Endothelial cell of umbilical vein (primary cell): ENCODE results near the gene IFT88. TPM values are rescaled to one million over a fixed set of nuclear protein-coding genes. Genes with fewer than 3 reads are reported as not detected.

Experiments used
- BruUV-seq: library from RNA; stranded (reverse); fragments of 400-500 nt; replicated peaks from 2 replicates; lab custom pipeline; 2021; lab: Mats Ljungman, UMichigan
- CTCF ChIA-PET: fragments of 300-600, 350-600 bp; sonication (Branson Sonifier 250); formaldehyde crosslinking; loops from one replicate; lab custom pipeline; 2021; ENCODE audit warnings: antibody characterized with exemption, inconsistent platforms; lab: Charles Lee
- POLR2A ChIA-PET: fragments of 300-600, 350-600 bp; sonication (Branson Sonifier 250); formaldehyde crosslinking; loops from one replicate; lab custom pipeline; 2021; ENCODE audit warnings: antibody characterized with exemption, inconsistent platforms; lab: Charles Lee
- DNase-seq: peaks from one replicate; pipeline ENCODE4 v3.0.0-alpha.2; 2011; ENCODE audit warnings: low read depth, low spot score
- FAIRE-seq: peaks from 2 replicates; lab custom pipeline; 2011; peaks lifted over from hg19 to GRCh38; lab: Jason Lieb, UNC
- H2AFZ ChIP-seq: 2 replicates; pipeline ENCODE4 v1.6.0; 2012; ENCODE audit warnings: low read depth, low read length, control low read depth, inconsistent platforms
- H3K27ac ChIP-seq: 2 replicates; pipeline ENCODE4 v1.5.1; 2011; ENCODE audit warnings: low read depth, mild to moderate bottlenecking, control low read depth, low read length, moderate library complexity; ENCODE audit not compliant: insufficient read depth
- H3K27me3 ChIP-seq, 2 experiments: 2 replicates each; pipeline versions ENCODE4 v1.6.0 to v1.6.1; 2011; ENCODE audit warnings: low read length in 2 of 2, mixed read lengths in 1 of 2; ENCODE audit not compliant: control insufficient read depth in 2 of 2, insufficient read depth in 2 of 2
- H3K36me3 ChIP-seq, 2 experiments: 2 replicates in 1 of 2; 3 replicates in 1 of 2; pipeline ENCODE4 v1.5.1; 2011; ENCODE audit warnings: low read length in 2 of 2, mild to moderate bottlenecking in 1 of 2, moderate library complexity in 1 of 2; ENCODE audit not compliant: control insufficient read depth in 2 of 2, insufficient read depth in 2 of 2; ENCODE audit errors: extremely low read depth in 1 of 2
- H3K4me1 ChIP-seq: 3 replicates; pipeline ENCODE4 v1.5.1; 2011; ENCODE audit warnings: mild to moderate bottlenecking, low read length; ENCODE audit not compliant: control insufficient read depth, insufficient read depth; ENCODE audit errors: extremely low read depth
- H3K4me2 ChIP-seq: 2 replicates; pipeline ENCODE4 v1.6.1; 2011; ENCODE audit warnings: low read length, control low read depth, mixed read lengths; ENCODE audit not compliant: insufficient read depth
- H3K4me3 ChIP-seq, 3 experiments: fragments of 200-600 bp in 1 of 3; sonication (generic), shearing (Covaris generic) in 1 of 3; replicated peaks in 1 of 3; 2 replicates each; pipeline ENCODE4 v1.5.1; 2011 to 2016; ENCODE audit warnings: control low read depth in 3 of 3, low read length in 3 of 3, mild to moderate bottlenecking in 2 of 3, inconsistent platforms in 1 of 3, low read depth in 1 of 3, moderate library complexity in 1 of 3; ENCODE audit not compliant: insufficient read depth in 1 of 3
- H3K79me2 ChIP-seq: 2 replicates; pipeline ENCODE4 v1.6.0; 2012; ENCODE audit warnings: low read length, inconsistent platforms; ENCODE audit not compliant: control insufficient read depth, insufficient read depth
- H3K9ac ChIP-seq: replicated peaks from 2 replicates; pipeline ENCODE3; 2011; ENCODE audit warnings: low read length, control low read depth; ENCODE audit not compliant: insufficient read depth; ENCODE audit errors: extremely low read depth
- H3K9me1 ChIP-seq: replicated peaks from 3 replicates; pipeline ENCODE4 v1.6.0; 2011; ENCODE audit warnings: mild to moderate bottlenecking, low read length; ENCODE audit not compliant: control insufficient read depth, insufficient read depth; ENCODE audit errors: extremely low read depth
- H3K9me3 ChIP-seq: replicated peaks from 2 replicates; pipeline ENCODE4 v1.5.1; 2012; ENCODE audit warnings: low read length, inconsistent platforms; ENCODE audit not compliant: control insufficient read depth, insufficient read depth
- H4K20me1 ChIP-seq: replicated peaks from 2 replicates; pipeline ENCODE3; 2011; ENCODE audit warnings: mild to moderate bottlenecking, low read length; ENCODE audit not compliant: control insufficient read depth, insufficient read depth; ENCODE audit errors: extremely low read depth
- CTCF ChIP-seq, 2 donors: IDR thresholded peaks; 1 replicate in 1 of 2; 2 replicates in 1 of 2; pipeline ENCODE4 v1.5.1; 2011; ENCODE audit warnings: low read length in 2 of 2, mild to moderate bottlenecking in 2 of 2, moderate library complexity in 2 of 2, control low read depth in 1 of 2, inconsistent platforms in 1 of 2, low read depth in 1 of 2; ENCODE audit not compliant: insufficient read depth in 1 of 2; ENCODE audit errors: extremely low read depth in 1 of 2
- EZH2 ChIP-seq: IDR thresholded peaks from 2 replicates; pipeline ENCODE4 v1.6.1; 2012; ENCODE audit warnings: borderline replicate concordance, low read depth, mild to moderate bottlenecking, moderate library complexity, low read length, inconsistent platforms; ENCODE audit not compliant: severe bottlenecking
- FOS ChIP-seq: IDR thresholded peaks from 2 replicates; pipeline ENCODE4 v1.6.1; 2011; ENCODE audit warnings: mild to moderate bottlenecking, low read length, moderate library complexity, borderline replicate concordance; ENCODE audit not compliant: insufficient read depth
- GATA2 ChIP-seq: IDR thresholded peaks from 2 replicates; pipeline ENCODE4 v1.7.0; 2011; ENCODE audit warnings: low read depth, mild to moderate bottlenecking, moderate library complexity, mixed read lengths, low read length; ENCODE audit not compliant: insufficient read length, insufficient read depth
- JUN ChIP-seq: IDR thresholded peaks from 2 replicates; pipeline ENCODE4 v1.6.1; 2011; ENCODE audit warnings: borderline replicate concordance, low read depth; ENCODE audit not compliant: insufficient read length, insufficient read depth
- MAX ChIP-seq: IDR thresholded peaks from 2 replicates; pipeline ENCODE4 v1.6.1; 2011; ENCODE audit not compliant: insufficient read depth, insufficient read length
- MYC ChIP-seq: IDR thresholded peaks from one replicate; pipeline ENCODE4 v1.6.1; 2011; ENCODE audit warnings: mild to moderate bottlenecking, low read depth, low read length
- POLR2A ChIP-seq: IDR thresholded peaks from 2 replicates; pipeline ENCODE4 v1.6.1; 2012; ENCODE audit warnings: low read depth, mild to moderate bottlenecking, control low read depth, low read length
- POLR2AphosphoS5 ChIP-seq: IDR thresholded peaks from 2 replicates; pipeline ENCODE4 v1.6.1; 2012; ENCODE audit warnings: low read depth, mild to moderate bottlenecking, control low read depth, low read length, moderate library complexity; ENCODE audit not compliant: insufficient read depth
- dilution Hi-C: fragments of 300-500 bp; cut with MboI; formaldehyde crosslinking; loops from one replicate; pipeline ENCODE4 v1.15.0; 2019; ENCODE audit warnings: low sequenced_read_pairs; ENCODE audit not compliant: extremely low pct_ligation_motif_present
- intact Hi-C: fragments of 100-400 bp; cut with micrococcal nuclease; formaldehyde crosslinking; loops from one replicate; pipeline ENCODE4 v1.10.0; 2022
- polyA plus RNA-seq, 4 experiments: library from polyadenylated mRNA; depleted of rRNA in 3 of 4; stranded (reverse) in 3 of 4; unstranded in 1 of 4; fragments of >200 nt; gene quantifications; 2 replicates each; pipeline versions ENCODE4 v1.2.1 to v1.2.3, GENCODE V29; 2011 to 2012; ENCODE audit warnings: missing spikeins in 1 of 4
- total RNA-seq: library from RNA; stranded (reverse); gene quantifications from 2 replicates; pipeline ENCODE4 v1.2.3, GENCODE V29; 2021

The IFT88 gene
- total and polyA plus RNA-seq, 2 donors (not counting 3 experiments of a cell fraction or from before 2014, with no cell fraction given), result 2.4 to 9.1 TPM

GRCh38 chr13:20570517-20570916, 3.6 kb downstream of the IFT88 start:
- Histone ChIP-seq H3K9me3 (no peaks in the 10 kb centered on the region), H3K4me1 (peaks cover 8% of the 10 kb centered on the region), H2AFZ (no peak overlapping the region), H3K79me2 (no peaks in the 10 kb centered on the region), H3K27me3 (no peaks in the 10 kb centered on the region), H3K9me1 (no peaks in the 10 kb centered on the region), H3K27ac (no peak overlapping the region), H3K4me2 (no peak overlapping the region), H3K36me3 (no peaks in the 10 kb centered on the region), H3K9ac (no peak overlapping the region), H4K20me1 (no peaks in the 10 kb centered on the region), H3K4me3 (no peak overlapping the region)
- no peak for DNase-seq
- dilution Hi-C loops (no loop called here), intact Hi-C loops (no loop called here)
- CTCF ChIA-PET, result no interaction called here
- TF ChIP-seq JUN, result no peak
- BruUV-seq, result no TSS peak
- POLR2A ChIA-PET, result no interaction called here
- FAIRE-seq, result no peak

GRCh38 chr13:20571676-20572075, 4.7 kb downstream of the IFT88 start:
- dilution Hi-C loops (no loop called here), intact Hi-C loops (no loop called here)
- H3K9me1 ChIP-seq, result no peaks in the 10 kb centered on the region
- no peak overlapping the region for H3K27ac ChIP-seq
- no TSS peak for BruUV-seq
- peaks cover 5% of the 10 kb centered on the region for H3K4me1 ChIP-seq
- CTCF ChIA-PET, result interaction anchor here (1.1 kb wide), 1 partner anchor 76 kb away, joined by 3 read pairs; no protein-coding TSS in a partner anchor
- no peaks in the 10 kb centered on the region for H3K27me3 ChIP-seq
- H3K9ac ChIP-seq, result no peak overlapping the region
- no peak overlapping the region for H3K4me2 ChIP-seq
- FAIRE-seq (no peak), DNase-seq (no peak)
- H3K4me3 ChIP-seq, result no peak overlapping the region
- H4K20me1 ChIP-seq, result no peaks in the 10 kb centered on the region
- no peak overlapping the region for H2AFZ ChIP-seq
- no peaks in the 10 kb centered on the region for H3K79me2 ChIP-seq
- POLR2A ChIA-PET, result interaction anchor here (0.6 kb wide), 1 partner anchor 538 kb away, joined by 7 read pairs; no protein-coding TSS in a partner anchor
- H3K36me3 ChIP-seq, result no peaks in the 10 kb centered on the region
- no peak for TF ChIP-seq POLR2A
- no peak for TF ChIP-seq MYC
- TF ChIP-seq JUN, result no peak
- no peak for TF ChIP-seq GATA2
- no peak for TF ChIP-seq CTCF (IDR thresholded peaks at IDR 0.05; ENCODE audit: extremely low read depth in 1 of 2, insufficient read depth in 1 of 2, low read depth in 1 of 2, low read length in 2 of 2)
- TF ChIP-seq FOS, result no peak
- no peak for TF ChIP-seq EZH2
- TF ChIP-seq POLR2AphosphoS5, result no peak
- TF ChIP-seq MAX, result no peak
- no peaks in the 10 kb centered on the region for H3K9me3 ChIP-seq
